NB4 (cell line): Measurements from ENCODE around the gene FADS3.

Experiments
- POLR2A ChIP-seq: IDR thresholded peaks from 2 replicates; pipeline ENCODE4 v1.6.1; 2011; ENCODE audit warnings: mild to moderate bottlenecking; ENCODE audit not compliant: insufficient read length; ENCODE audit errors: extremely low read depth
- TF ChIP-seq, protein P1 (sequence below): IDR thresholded peaks from one replicate; pipeline ENCODE4 v1.5.1; 2012; ENCODE audit warnings: low read depth, low read length

DNA sequence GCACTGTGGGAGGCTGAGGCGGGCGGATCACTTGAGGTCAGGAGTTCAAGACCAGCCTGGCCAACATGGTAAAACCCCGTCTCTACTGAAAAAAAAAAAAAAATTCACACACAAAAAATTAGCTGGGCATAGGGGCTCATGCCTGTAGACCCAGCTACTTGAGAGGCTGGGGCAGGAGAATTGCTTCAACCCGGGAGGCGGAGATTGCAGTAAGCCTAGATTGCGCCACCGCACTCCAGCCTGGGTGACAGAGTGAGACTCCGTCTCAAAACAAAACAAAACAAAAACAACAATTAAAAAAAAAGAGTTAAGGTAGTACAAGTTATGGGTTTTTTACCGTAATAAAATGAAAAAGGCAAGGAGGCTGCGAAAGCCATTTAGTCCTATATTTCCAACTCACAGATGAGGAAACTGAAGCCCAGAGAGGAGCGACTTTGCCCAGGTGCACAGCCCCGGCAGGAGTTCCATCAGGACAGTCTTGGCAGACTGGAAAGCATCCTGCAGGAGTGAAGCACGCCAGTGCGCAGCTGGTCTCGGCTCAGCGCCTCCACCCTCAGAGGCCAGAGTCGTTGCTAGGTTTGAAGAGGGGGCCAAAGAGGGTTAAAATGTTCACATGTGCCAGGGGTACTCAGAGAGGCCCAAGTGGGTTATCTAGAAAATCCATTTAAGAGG, 3.8 kb upstream of the FADS3 start:
- TF ChIP-seq, protein P1, sequence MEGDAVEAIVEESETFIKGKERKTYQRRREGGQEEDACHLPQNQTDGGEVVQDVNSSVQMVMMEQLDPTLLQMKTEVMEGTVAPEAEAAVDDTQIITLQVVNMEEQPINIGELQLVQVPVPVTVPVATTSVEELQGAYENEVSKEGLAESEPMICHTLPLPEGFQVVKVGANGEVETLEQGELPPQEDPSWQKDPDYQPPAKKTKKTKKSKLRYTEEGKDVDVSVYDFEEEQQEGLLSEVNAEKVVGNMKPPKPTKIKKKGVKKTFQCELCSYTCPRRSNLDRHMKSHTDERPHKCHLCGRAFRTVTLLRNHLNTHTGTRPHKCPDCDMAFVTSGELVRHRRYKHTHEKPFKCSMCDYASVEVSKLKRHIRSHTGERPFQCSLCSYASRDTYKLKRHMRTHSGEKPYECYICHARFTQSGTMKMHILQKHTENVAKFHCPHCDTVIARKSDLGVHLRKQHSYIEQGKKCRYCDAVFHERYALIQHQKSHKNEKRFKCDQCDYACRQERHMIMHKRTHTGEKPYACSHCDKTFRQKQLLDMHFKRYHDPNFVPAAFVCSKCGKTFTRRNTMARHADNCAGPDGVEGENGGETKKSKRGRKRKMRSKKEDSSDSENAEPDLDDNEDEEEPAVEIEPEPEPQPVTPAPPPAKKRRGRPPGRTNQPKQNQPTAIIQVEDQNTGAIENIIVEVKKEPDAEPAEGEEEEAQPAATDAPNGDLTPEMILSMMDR: no peak
- no peak for TF ChIP-seq POLR2A
